Smooth muscle cell (in vitro differentiated cells): ENCODE data around the gene ATRX. TPM values are rescaled to one million over a fixed set of nuclear protein-coding genes. Genes with fewer than 3 reads are reported as not detected.
"Not testable (repeated sequence)": the region's sequence is repeated elsewhere in the genome, so short reads cannot be mapped to it uniquely, and the experiment has no call there.

Source experiments
- DNase-seq: peaks from one replicate; lab custom pipeline; 2025; ENCODE audit not compliant: unreplicated experiment; lab: John Stamatoyannopoulos, UW
- H2AFZ ChIP-seq: fragments of 200-600 bp; sonication (generic); 2 replicates; pipeline ENCODE4 v1.6.0; 2016; ENCODE audit warnings: antibody characterized with exemption, low read depth, mild to moderate bottlenecking
- H3F3A ChIP-seq: fragments of 200-600 bp; sonication (generic); 2 replicates; pipeline ENCODE4 v1.6.0; 2017; ENCODE audit warnings: antibody characterized with exemption, low read depth
- H3K27ac ChIP-seq: fragments of 200-600 bp; sonication (generic); 2 replicates; pipeline ENCODE4 v1.5.1; 2016; ENCODE audit warnings: low read depth, mild to moderate bottlenecking
- H3K27me3 ChIP-seq: fragments of 200-600 bp; sonication (generic); 2 replicates; pipeline ENCODE4 v1.6.1; 2016; ENCODE audit warnings: low read depth, mild to moderate bottlenecking
- H3K36me3 ChIP-seq: fragments of 200-600 bp; sonication (generic); 2 replicates; pipeline ENCODE4 v1.5.1; 2016; ENCODE audit warnings: low read depth
- H3K4me1 ChIP-seq: fragments of 200-600 bp; sonication (generic); 2 replicates; pipeline ENCODE4 v1.5.1; 2016; ENCODE audit warnings: low read depth
- H3K4me2 ChIP-seq: fragments of 200-600 bp; sonication (generic); 2 replicates; pipeline ENCODE4 v1.6.0; 2016; ENCODE audit warnings: mild to moderate bottlenecking
- H3K4me3 ChIP-seq: fragments of 200-600 bp; sonication (generic); 2 replicates; pipeline ENCODE4 v1.5.1; 2016; ENCODE audit warnings: mild to moderate bottlenecking
- H3K79me2 ChIP-seq: fragments of 200-600 bp; sonication (generic); 2 replicates; pipeline ENCODE4 v1.6.0; 2016; ENCODE audit warnings: low read depth, mild to moderate bottlenecking
- H3K9ac ChIP-seq: fragments of 200-600 bp; sonication (generic); 2 replicates; pipeline ENCODE4 v1.6.0; 2016; ENCODE audit warnings: low read depth
- H3K9me3 ChIP-seq: fragments of 200-600 bp; sonication (generic); replicated peaks from 2 replicates; pipeline ENCODE4 v1.5.1; 2016; ENCODE audit warnings: low read depth
- H4K20me1 ChIP-seq: fragments of 200-600 bp; sonication (generic); 2 replicates; pipeline ENCODE4 v1.6.0; 2016; ENCODE audit warnings: low read depth
- CTCF ChIP-seq: fragments of 200-600 bp; sonication (generic); IDR thresholded peaks from 2 replicates; pipeline ENCODE4 v1.5.1; 2017; ENCODE audit warnings: borderline replicate concordance, mild to moderate bottlenecking, antibody characterized with exemption; ENCODE audit not compliant: insufficient read depth, poor library complexity, severe bottlenecking
- WGBS: methylation state at CpG from one replicate; pipeline ENCODE4 v1.1.7; 2016; ENCODE audit warnings: low lambda C conversion rate; 5-methylcytosine and 5-hydroxymethylcytosine counted together
- polyA plus RNA-seq: library from polyadenylated mRNA; unstranded; fragments of >200 nt; fragmentation: Nextera tagmentation; extraction: Ambion mirVana; gene quantifications from 2 replicates; pipeline ENCODE4 v1.2.1, GENCODE V29; 2016
- total RNA-seq: library from RNA; depleted of rRNA; stranded (reverse); fragments of >200 nt; gene quantifications from 2 replicates; pipeline ENCODE4 v1.2.3, GENCODE V29; 2014

The ATRX gene
- total and polyA plus RNA-seq, 2 experiments from 2014 or later: 38.0 to 79.2 TPM

DNA sequence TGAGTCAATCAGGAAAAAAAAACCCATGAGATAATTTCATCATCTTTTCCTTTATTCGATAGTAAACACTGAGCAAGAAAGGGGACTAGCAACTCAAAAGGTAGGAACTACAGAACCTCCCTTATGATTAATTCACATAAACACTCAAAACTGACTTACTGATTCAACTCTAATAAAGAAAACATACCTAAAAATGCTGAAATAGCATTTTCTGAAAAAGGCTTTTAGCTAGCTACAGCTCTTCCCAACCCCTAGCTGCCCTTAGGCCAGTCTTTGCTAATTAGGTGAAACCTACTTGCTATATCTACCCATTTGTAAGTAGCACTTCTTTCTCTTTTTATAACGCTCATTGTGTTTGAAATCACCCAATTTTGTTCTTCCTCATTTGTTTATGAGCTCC lies 150.6 kb downstream of the ATRX start:
- no peak overlapping the region for H3K27ac ChIP-seq
- peaks cover 4% of the 10 kb centered on the region for H3K36me3 ChIP-seq
- 81% methylated on average over 2 of the region's 2 CpGs for WGBS
- no peaks in the 10 kb centered on the region for H4K20me1 ChIP-seq
- no peaks in the 10 kb centered on the region for H3F3A ChIP-seq
- H3K4me3 ChIP-seq: no peak overlapping the region
- H3K4me1 ChIP-seq: no peaks in the 10 kb centered on the region
- H3K27me3 ChIP-seq: no peaks in the 10 kb centered on the region
- H3K79me2 ChIP-seq: no peaks in the 10 kb centered on the region
- no peak overlapping the region for H2AFZ ChIP-seq
- no peak for DNase-seq
- H3K9ac ChIP-seq: no peak overlapping the region
- TF ChIP-seq CTCF: no peak
- H3K4me2 ChIP-seq: no peak overlapping the region
- no peaks in the 10 kb centered on the region for H3K9me3 ChIP-seq

DNA sequence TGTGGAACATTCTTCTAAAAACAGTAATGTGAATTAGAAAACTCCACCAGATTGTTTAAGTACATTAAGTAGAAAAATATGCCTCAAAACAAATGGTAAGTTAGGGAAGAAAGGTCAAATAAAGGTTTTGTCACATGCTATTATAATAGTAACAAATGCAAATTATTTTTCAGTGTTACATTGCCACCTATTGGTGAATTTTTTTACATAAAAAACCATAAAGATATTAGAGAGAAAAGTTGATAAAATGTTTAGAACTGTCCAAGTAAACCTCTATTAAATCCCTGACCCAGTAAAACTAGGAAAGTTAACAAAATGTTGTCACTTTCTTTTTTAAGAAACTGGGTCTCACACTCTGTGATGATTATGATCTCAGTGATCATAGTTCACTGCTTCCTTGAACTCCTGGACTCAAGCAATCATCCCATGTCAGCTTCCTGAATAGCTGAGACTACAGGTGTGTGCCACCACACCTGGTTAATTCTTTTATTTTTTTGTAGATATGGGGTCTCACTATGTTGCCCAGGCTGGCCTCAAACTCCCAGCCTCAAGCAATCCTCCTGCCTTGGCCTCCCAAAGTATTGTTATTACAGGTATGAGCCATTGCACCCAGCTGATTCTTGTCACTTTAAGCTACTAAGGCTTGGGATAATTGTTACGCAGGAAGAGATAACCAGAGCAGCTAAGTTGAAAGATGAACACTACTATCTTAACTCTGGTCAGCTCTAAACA lies 157.6 kb downstream of the ATRX start:
- H3K9me3 ChIP-seq: no peaks in the 10 kb centered on the region
- no peaks in the 10 kb centered on the region for H3K27me3 ChIP-seq
- no peak overlapping the region for H3K9ac ChIP-seq
- H3K27ac ChIP-seq: no peak overlapping the region
- peaks cover 4% of the 10 kb centered on the region for H4K20me1 ChIP-seq
- no peak overlapping the region for H2AFZ ChIP-seq
- DNase-seq: no peak
- peaks cover 3% of the 10 kb centered on the region for H3K36me3 ChIP-seq
- no peaks in the 10 kb centered on the region for H3K4me1 ChIP-seq
- H3F3A ChIP-seq: no peaks in the 10 kb centered on the region
- H3K4me2 ChIP-seq: no peak overlapping the region
- H3K79me2 ChIP-seq: peaks cover 11% of the 10 kb centered on the region
- TF ChIP-seq CTCF: peak; percentile 9
- WGBS: 88% methylated on average over 1 of the region's 1 CpG
- H3K4me3 ChIP-seq: no peak overlapping the region

- H3K79me2 ChIP-seq: peaks cover 24% of the 10 kb centered on the region
- peaks cover 3% of the 10 kb centered on the region for H3K36me3 ChIP-seq
- no peak overlapping the region for H3K9ac ChIP-seq
- no peak overlapping the region for H3K27ac ChIP-seq
- H2AFZ ChIP-seq: no peak overlapping the region
- no peaks in the 10 kb centered on the region for H3K9me3 ChIP-seq
- DNase-seq: no peak
- H3K4me2 ChIP-seq: no peak overlapping the region
- no peak overlapping the region for H3K4me3 ChIP-seq
- WGBS: 97% methylated on average over 9 of the region's 9 CpGs
- no peaks in the 10 kb centered on the region for H3F3A ChIP-seq
- peaks cover 17% of the 10 kb centered on the region for H4K20me1 ChIP-seq
- TF ChIP-seq CTCF: no peak
- H3K4me1 ChIP-seq: no peaks in the 10 kb centered on the region
- no peaks in the 10 kb centered on the region for H3K27me3 ChIP-seq
These were observed 163.3 kb downstream of the ATRX start for GRCh38 chrX:77622672-77623071.

- Histone ChIP-seq H3K36me3 (peaks cover 3% of the 10 kb centered on the region), H3K9ac (no peak overlapping the region), H3K27me3 (no peaks in the 10 kb centered on the region), H3K79me2 (peaks cover 24% of the 10 kb centered on the region), H3K9me3 (no peaks in the 10 kb centered on the region), H3F3A (no peaks in the 10 kb centered on the region), H3K27ac (no peak overlapping the region), H3K4me1 (no peaks in the 10 kb centered on the region), H2AFZ (no peak overlapping the region), H3K4me2 (no peak overlapping the region), H3K4me3 (no peak overlapping the region), H4K20me1 (peaks cover 17% of the 10 kb centered on the region)
- 82% methylated on average over 3 of the region's 3 CpGs for WGBS
- no peak for DNase-seq
- no peak for TF ChIP-seq CTCF
These were observed 163.8 kb downstream of the ATRX start for GRCh38 chrX:77622233-77622632.

DNA sequence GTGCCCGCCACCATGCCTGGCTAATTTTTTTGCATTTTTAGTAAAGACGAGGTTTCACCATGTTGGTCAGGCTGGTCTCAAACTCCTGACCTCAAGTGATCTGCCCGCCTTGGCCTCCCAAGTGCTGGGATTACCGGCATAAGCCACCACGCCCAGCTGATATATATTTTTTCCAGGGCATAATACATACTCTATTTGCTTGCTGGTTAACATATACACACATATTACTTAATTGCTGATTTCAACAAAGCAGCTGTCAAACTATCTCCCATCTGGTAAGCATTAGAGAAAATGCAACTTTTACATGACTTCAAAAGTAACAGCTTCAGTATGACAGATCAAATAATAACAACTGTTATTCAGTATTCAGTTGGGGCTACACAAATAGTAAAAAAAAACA lies 164.6 kb downstream of the ATRX start:
- not testable (repeated sequence) for H3K4me3 ChIP-seq, H3F3A ChIP-seq, H3K4me1 ChIP-seq, H3K4me2 ChIP-seq, H2AFZ ChIP-seq, H3K9me3 ChIP-seq, DNase-seq, H3K36me3 ChIP-seq, H3K9ac ChIP-seq, H3K27ac ChIP-seq, H3K27me3 ChIP-seq
- Histone ChIP-seq H4K20me1 (peaks cover 17% of the 10 kb centered on the region), H3K79me2 (peaks cover 24% of the 10 kb centered on the region)
- WGBS: 84% methylated on average over 5 of the region's 5 CpGs
